Measurements from ENCODE around the gene PAK1.

Gene PAK1

DNA sequence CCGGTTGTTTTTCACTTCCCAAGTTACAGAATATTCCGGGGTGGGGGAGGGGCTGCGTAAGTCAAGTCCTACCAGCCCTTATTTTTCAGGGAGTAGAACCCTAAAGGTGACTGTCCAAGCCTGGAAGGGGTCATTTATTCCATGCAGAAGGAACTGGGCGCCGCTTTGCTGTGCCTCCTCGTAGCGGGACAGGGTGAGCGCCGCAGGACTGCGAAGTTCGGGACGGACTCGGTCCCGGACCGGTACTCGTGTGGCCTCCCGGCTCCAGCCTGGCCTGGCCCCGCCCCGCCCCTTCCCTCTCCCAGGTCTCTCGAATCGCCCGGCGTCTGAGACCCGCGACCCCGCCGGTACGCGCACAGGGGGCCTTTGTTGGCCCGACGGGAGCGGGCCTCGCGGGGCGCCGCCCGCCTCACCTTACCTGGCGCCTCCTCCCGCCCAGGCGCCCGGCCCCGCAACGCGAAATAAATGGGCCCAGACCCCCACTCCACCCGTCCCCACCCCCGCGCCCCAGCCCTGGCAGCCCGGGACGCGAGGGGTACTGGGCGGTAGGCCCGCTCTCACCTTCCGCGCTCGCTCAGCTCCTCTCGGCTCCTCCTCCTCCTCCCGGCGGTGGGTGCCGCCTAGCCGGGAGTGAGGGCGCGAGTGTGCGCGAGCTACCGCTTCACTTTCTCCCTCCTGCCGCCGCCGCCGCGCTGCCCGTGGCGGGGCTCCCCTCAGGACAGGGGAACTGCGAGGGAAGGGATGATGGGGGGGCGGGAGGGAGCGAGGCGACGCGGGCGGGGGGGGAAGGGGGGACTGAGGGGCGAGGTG, 698 bp downstream of the PAK1 start:
- peak; percentile 24 for DNase-seq

DNA sequence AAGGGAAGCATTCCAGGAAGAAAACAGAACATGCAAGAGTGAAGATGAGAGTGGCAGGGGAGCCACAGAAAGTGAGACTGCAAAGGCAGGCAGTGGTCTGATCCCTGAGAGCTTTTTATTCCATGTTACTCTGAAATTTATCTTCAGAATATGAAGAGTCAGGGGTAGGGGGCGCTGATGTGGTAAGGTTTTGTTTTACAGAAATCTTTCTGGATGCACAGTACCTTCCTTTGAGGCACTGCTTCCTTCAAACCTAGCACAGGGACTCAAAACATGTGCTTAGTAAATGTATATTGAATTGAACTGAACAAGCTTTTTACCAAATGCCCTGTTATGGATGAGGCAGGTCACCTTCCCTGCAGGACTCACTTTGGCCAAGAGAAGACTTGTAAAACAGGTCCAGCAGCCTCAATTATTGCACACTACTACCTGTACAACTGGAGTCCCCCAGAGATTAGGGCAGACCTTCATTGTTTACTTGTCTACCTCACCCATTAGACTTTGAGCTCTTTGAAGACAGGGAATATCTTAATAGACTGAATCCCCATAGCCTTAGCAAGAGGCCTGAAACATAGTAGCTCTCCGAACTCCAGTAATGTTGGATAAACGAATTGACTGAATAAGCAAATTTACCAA, 2.2 kb downstream of the PAK1 start:
- DNase-seq: peak; percentile 7

GRCh38 chr11:77470971-77471370, 2.9 kb downstream of the PAK1 start:
- no peak for DNase-seq

DNA sequence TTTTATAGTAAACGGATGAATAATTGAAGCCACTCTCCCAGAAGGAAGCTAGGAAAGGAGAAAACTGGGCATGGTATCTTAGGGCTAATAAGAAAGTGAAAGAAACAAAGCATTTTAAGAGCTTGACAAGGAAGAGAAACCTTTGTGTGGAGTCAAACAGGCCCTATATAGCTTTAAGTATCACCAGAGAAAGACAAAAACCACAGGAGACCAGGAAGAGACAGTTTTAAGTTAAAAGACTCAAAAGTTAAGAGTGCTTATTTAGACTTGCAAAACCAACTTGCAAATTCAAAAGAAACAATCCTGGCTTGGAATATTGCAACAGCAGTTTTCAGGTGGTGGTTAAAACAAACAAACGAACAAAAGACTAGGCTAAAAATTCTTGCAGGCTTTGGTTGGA, 3.4 kb downstream of the PAK1 start:
- no peak for DNase-seq

DNA sequence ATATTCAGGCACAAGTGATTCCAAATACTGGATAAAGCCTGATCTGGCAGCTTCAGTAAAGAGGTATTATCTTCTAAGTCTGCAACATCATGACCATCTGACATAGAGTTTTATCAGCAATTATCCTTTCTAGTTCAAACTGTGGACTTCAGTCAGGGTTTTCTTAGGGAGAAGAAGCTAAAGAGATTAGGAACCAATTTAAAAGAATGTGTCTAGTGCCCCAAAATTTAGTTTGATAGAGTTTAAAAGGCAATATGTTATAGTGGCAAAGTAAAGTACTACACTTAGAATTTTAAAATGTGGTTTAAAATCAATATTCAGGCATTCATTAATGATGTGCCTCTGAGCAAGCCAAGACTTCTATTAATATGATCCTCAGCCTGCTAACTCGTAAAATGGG, 5.4 kb downstream of the PAK1 start:
- no peak for DNase-seq

DNA sequence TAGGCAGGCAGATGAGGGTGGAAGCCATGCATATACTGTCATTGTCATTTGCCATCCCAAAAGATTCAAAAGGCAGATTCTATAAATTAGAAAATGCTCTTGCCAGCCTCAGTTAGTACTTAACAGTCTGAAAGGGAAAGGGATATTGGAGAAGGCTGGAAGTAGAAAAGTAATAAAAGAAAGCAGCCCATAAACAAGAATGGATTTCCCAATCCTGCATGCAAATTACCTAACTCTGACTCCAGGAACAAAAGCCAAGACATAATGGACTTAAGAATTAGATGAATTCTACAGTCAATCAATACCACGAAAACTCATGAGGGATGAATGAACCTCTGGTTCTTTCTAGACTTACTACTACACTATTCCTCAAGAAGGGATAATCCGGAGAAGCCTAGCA, 5.9 kb downstream of the PAK1 start:
- DNase-seq: no peak

DNA sequence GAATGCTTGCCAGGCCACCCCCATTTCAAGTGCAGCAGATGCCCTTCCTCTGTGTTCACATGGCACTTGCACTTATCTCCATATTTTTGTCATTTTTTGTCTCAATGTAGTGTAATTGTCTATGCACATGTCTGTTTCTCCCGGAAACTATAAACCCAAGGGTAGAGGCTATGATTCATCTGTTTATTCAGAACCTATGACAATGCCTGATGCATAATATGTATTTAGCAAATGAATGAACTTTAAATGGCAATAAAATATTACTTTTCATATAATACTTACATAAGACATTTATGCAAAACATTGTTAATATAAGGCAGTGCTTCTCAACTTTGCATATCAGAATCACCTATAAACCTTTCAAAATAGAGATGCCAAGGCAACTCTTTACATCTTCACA, 6.7 kb downstream of the PAK1 start:
- DNase-seq: no peak

GRCh38 chr11:77457340-77457739, 16.6 kb downstream of the PAK1 start:
- DNase-seq: no peak

- DNase-seq: no peak
Observed at GRCh38 chr11:77455740-77456139, 18.2 kb downstream of the PAK1 start.

- no peak for DNase-seq
Observed at GRCh38 chr11:77454867-77455655, 18.8 kb downstream of the PAK1 start.

DNA sequence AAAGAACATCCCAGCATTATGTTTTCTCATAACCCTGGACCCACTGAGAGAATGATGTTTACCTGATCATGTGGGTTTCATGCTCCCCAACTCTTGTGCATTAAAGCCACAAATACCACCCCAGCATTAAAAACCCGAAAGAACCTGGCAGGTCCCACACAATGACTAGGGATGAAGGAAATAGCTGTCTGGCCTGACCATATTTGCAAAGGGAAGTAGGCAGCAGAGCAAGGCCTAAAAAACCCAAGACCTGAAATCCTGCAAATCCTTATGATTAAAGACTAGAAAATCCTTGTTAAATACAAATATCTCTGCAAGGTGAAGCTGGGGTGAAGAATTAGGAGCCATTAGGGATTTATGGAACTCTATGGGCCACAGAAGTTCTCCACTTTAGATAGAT, 23.7 kb downstream of the PAK1 start:
- DNase-seq: no peak

GRCh38 chr11:77449784-77450183, 24.1 kb downstream of the PAK1 start:
- no peak for DNase-seq

GRCh38 chr11:77449060-77449521, 24.8 kb downstream of the PAK1 start:
- no peak for DNase-seq

GRCh38 chr11:77448269-77448668, 25.6 kb downstream of the PAK1 start:
- DNase-seq: no peak

- DNase-seq: no peak
Observed at GRCh38 chr11:77446911-77447629, 26.8 kb downstream of the PAK1 start.

- DNase-seq: no peak
Observed at GRCh38 chr11:77444261-77444660, 29.6 kb downstream of the PAK1 start.

DNA sequence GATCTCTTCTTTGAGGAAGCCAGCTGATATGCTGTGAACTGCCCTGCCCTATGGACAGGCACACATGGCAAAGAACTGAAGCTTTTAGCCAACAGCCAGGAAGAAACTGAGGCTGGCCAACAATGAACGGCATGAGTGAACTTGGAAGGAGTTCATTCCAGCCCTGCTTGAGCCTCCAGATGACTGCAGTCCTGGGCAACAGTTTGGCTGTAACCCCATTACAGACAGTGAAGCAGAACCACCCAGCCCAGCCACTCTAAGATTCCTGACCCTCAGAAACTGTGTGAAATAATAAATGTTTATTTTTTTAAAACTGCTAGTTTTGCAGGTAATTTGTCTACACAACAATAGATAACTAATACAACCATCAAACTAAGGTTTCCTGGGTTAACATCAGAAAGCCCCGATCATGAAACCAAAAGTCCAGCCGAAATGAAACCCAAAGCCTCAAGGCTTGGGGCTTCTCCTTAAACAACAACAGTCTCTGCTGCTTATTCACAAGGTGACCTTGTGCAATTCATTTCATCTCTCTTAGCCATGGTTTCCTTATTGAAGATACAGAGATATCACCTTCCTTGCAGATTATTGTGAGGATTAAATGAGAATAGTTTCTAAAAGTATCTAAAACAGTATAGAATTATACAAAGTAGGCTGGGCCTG, 31.4 kb downstream of the PAK1 start:
- no peak for DNase-seq

DNA sequence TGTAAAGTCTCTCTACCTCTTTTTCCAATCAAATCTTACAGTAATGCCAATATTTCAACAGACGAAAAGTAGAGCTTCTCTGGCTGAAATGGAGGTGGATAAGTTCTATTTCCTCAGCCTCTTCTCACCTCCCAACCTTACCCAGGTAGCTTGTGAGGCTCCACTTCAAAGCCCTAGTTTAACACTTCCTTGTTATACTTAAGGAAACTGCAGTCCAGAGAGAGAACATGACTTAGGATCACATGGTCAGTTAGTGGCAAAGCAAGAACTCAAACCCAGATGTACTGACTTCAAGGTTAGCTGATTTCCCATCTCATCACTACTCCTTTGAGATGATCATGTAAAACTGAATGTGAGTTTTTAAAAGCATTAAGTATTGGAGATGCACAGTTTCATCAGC, 32.5 kb downstream of the PAK1 start:
- no peak for DNase-seq

- DNase-seq: no peak
Observed at GRCh38 chr11:77440678-77441077, 33.2 kb downstream of the PAK1 start.

- no peak for DNase-seq
Observed at GRCh38 chr11:77438487-77438886, 35.4 kb downstream of the PAK1 start.

DNA sequence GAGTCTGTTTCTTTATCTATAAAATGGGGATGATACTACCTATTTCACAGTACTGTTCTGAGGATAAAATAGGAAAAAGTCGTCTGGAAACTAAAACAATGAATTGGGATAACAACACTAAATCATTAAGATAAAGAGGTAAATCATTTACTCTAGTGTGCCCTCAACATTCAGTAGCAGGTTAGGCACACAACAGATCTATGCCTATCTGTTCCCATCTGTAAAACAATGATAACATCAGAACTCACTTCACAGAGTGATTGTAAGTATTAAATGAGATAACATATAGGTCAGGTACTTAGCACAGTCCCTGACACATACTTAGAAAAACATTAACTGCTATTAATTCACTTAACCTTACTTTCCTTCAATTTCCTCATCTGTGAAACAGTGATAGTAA, 36.9 kb downstream of the PAK1 start:
- no peak for DNase-seq

DNA sequence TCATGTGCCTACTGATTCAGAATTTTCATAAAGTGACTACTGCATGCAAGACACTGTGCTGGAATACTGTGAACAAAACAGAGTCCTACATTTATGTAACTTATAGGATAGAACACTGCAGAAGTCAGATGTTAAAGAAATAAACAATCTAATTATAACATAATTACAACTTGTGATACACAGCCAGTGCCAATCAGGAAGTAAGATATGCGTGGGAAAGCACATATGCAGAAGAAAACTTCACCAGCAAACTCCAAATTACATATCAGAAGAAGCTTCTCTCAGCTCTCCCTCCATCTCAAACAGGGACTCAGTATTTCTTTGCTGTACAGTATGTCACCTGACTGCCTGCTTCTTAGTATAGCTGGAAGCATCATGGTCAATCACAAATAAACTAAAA, 37.4 kb downstream of the PAK1 start:
- no peak for DNase-seq

GRCh38 chr11:77435972-77436371, 37.9 kb downstream of the PAK1 start:
- no peak for DNase-seq
